HCT116 (cell line): ENCODE results near the gene MYH14. TPM values are rescaled to one million over a fixed set of nuclear protein-coding genes. Genes with fewer than 3 reads are reported as not detected.

Experiments
- ATAC-seq: fragments of 200-7000 bp; cut with Tn5 transposase; 2 replicates; pipeline ENCODE4 v1.9.1; 2020; ENCODE audit warnings: mild to moderate bottlenecking, moderate library complexity
- BruUV-seq: library from RNA; stranded (reverse); fragments of 400-500 nt; replicated peaks from 2 replicates; lab custom pipeline; 2021; lab: Mats Ljungman, UMichigan
- CTCF ChIA-PET: fragments of 300-600 bp; sonication (Branson Sonifier 250); formaldehyde crosslinking; loops from one replicate; lab custom pipeline; 2021; ENCODE audit warnings: antibody characterized with exemption; lab: Charles Lee
- POLR2A ChIA-PET: fragments of 300-600, 350-600 bp; sonication (Branson Sonifier 250); formaldehyde crosslinking; loops from one replicate; lab custom pipeline; 2021; ENCODE audit warnings: antibody characterized with exemption; lab: Charles Lee
- RAD21 ChIA-PET, 2 experiments: fragments of 300-600 bp; sonication (Branson Sonifier 250); formaldehyde crosslinking; loops; one replicate each; lab custom pipeline; 2023; ENCODE audit warnings: low total read pairs in 2 of 2; ENCODE audit not compliant: uncharacterized antibody in 2 of 2, unreplicated experiment in 2 of 2, low non-redundant PET in 1 of 2; lab: Charles Lee
- DNase-seq: peaks from one replicate; pipeline ENCODE4 v3.0.0-alpha.2; 2010; ENCODE audit warnings: low read depth, low spot score
- H2AFZ ChIP-seq: fragments of 200-600 bp; shearing (Covaris generic), sonication (generic); 2 replicates; pipeline ENCODE4 v1.6.1; 2017; ENCODE audit warnings: low read depth, mixed run types, mixed read lengths, antibody characterized with exemption, low read length; ENCODE audit not compliant: poor library complexity, severe bottlenecking
- H3K27ac ChIP-seq: 2 replicates; pipeline ENCODE4 v1.5.1; 2012; ENCODE audit warnings: low read depth, low read length
- H3K27me3 ChIP-seq: fragments of 200-600 bp; sonication (generic); 2 replicates; pipeline ENCODE4 v1.6.1; 2016; ENCODE audit warnings: mixed run types, low read length, mixed read lengths; ENCODE audit not compliant: insufficient read depth
- H3K36me3 ChIP-seq, 2 experiments: fragments of 200-500 bp in 1 of 2; fragments of 200-600 bp in 1 of 2; sonication (Bioruptor generic) in 1 of 2; sonication (generic) in 1 of 2; 2 replicates each; pipeline versions ENCODE4 v1.5.1 to v1.6.1; 2014 to 2016; ENCODE audit warnings: low read length in 2 of 2, inconsistent platforms in 1 of 2, mixed read lengths in 1 of 2, mixed run types in 1 of 2; ENCODE audit not compliant: insufficient read depth in 2 of 2, control insufficient read depth in 1 of 2
- H3K4me1 ChIP-seq, 2 experiments: fragments of 200-600 bp in 1 of 2; sonication (generic) in 1 of 2; 2 replicates each; pipeline versions ENCODE4 v1.5.1 to v1.6.1; 2012 to 2017; ENCODE audit warnings: low read length in 2 of 2, inconsistent platforms in 1 of 2, mild to moderate bottlenecking in 1 of 2, mixed read lengths in 1 of 2, mixed run types in 1 of 2, moderate library complexity in 1 of 2; ENCODE audit not compliant: insufficient read depth in 2 of 2, control insufficient read depth in 1 of 2
- H3K4me2 ChIP-seq: fragments of 200-600 bp; sonication (generic); 2 replicates; pipeline ENCODE4 v1.6.1; 2017; ENCODE audit warnings: mixed run types, low read length, mixed read lengths
- H3K4me3 ChIP-seq, 2 experiments: fragments of 200-600 bp in 1 of 2; sonication (generic) in 1 of 2; replicated peaks in 1 of 2; 2 replicates each; pipeline ENCODE4 v1.5.1; 2011 to 2016; ENCODE audit warnings: low read length in 2 of 2, control low read depth in 1 of 2, low read depth in 1 of 2, mild to moderate bottlenecking in 1 of 2, mixed read lengths in 1 of 2, mixed run types in 1 of 2
- H3K79me2 ChIP-seq: fragments of 200-600 bp; sonication (generic); 2 replicates; pipeline ENCODE4 v1.6.1; 2017; ENCODE audit warnings: mild to moderate bottlenecking, mixed run types, low read length, moderate library complexity, mixed read lengths; ENCODE audit not compliant: insufficient read depth
- H3K9ac ChIP-seq: fragments of 200-600 bp; sonication (generic); 2 replicates; pipeline ENCODE4 v1.6.1; 2016; ENCODE audit warnings: low read length, mixed read lengths
- H3K9me2 ChIP-seq: fragments of 200-600 bp; sonication (generic), shearing (Covaris generic); 2 replicates; pipeline ENCODE4 v1.6.1; 2017; ENCODE audit warnings: mixed run types, mild to moderate bottlenecking, moderate library complexity; ENCODE audit not compliant: insufficient read depth
- H3K9me3 ChIP-seq, 2 experiments: fragments of 200-500 bp in 1 of 2; fragments of 200-600 bp in 1 of 2; sonication (Bioruptor generic) in 1 of 2; sonication (generic) in 1 of 2; 2 replicates each; pipeline ENCODE4 v1.6.1; 2014 to 2017; ENCODE audit warnings: low read length in 2 of 2, mixed read lengths in 2 of 2, inconsistent platforms in 1 of 2, low read depth in 1 of 2, mild to moderate bottlenecking in 1 of 2, mixed run types in 1 of 2, moderate library complexity in 1 of 2; ENCODE audit not compliant: control insufficient read depth in 1 of 2, insufficient read depth in 1 of 2
- H4K20me1 ChIP-seq: fragments of 200-600 bp; sonication (generic), shearing (Covaris generic); 2 replicates; pipeline ENCODE4 v1.6.1; 2017; ENCODE audit warnings: mixed run types, mild to moderate bottlenecking, moderate library complexity; ENCODE audit not compliant: insufficient read depth
- ATF3 ChIP-seq: IDR thresholded peaks from 2 replicates; pipeline ENCODE4 v1.6.1; 2012
- CBX3 ChIP-seq: IDR thresholded peaks from 2 replicates; pipeline ENCODE4 v1.6.1; 2012; ENCODE audit warnings: low read depth
- EGR1 ChIP-seq: IDR thresholded peaks from 2 replicates; pipeline ENCODE4 v1.6.1; 2012; ENCODE audit warnings: low read depth
- ELF1 ChIP-seq: IDR thresholded peaks from 2 replicates; pipeline ENCODE4 v1.6.1; 2012; ENCODE audit warnings: low read depth, borderline replicate concordance
- EZH2phosphoT487 ChIP-seq: fragments of 200-600 bp; IDR thresholded peaks from 2 replicates; pipeline ENCODE4 v1.6.1; 2018; ENCODE audit warnings: antibody characterized with exemption, borderline replicate concordance
- FOSL1 ChIP-seq: IDR thresholded peaks from 2 replicates; pipeline ENCODE4 v1.6.1; 2012; ENCODE audit warnings: low read depth
- JUND ChIP-seq: IDR thresholded peaks from 2 replicates; pipeline ENCODE4 v1.6.1; 2012
- MAX ChIP-seq: IDR thresholded peaks from 2 replicates; pipeline ENCODE4 v1.6.1; 2012
- POLR2A ChIP-seq: IDR thresholded peaks from 2 replicates; pipeline ENCODE4 v1.7.0; 2011; ENCODE audit warnings: borderline replicate concordance; ENCODE audit not compliant: insufficient read depth, insufficient read length; ENCODE audit errors: extremely low read depth
- POLR2AphosphoS5 ChIP-seq: IDR thresholded peaks from 2 replicates; pipeline ENCODE4 v1.6.1; 2011; ENCODE audit warnings: mild to moderate bottlenecking, low read depth, low read length, moderate library complexity
- RAD21 ChIP-seq: IDR thresholded peaks from 2 replicates; pipeline ENCODE4 v1.6.1; 2012; ENCODE audit warnings: low read depth, mild to moderate bottlenecking
- REST ChIP-seq: IDR thresholded peaks from 2 replicates; pipeline ENCODE4 v1.6.1; 2012; ENCODE audit warnings: low read depth
- SIN3A ChIP-seq: IDR thresholded peaks from 2 replicates; pipeline ENCODE4 v1.6.1; 2012; ENCODE audit warnings: low read depth
- SP1 ChIP-seq: IDR thresholded peaks from 2 replicates; pipeline ENCODE4 v1.6.1; 2012; ENCODE audit warnings: low read depth
- SRF ChIP-seq: IDR thresholded peaks from 2 replicates; pipeline ENCODE4 v1.6.1; 2012; ENCODE audit warnings: low read depth
- TCF7L2 ChIP-seq: IDR thresholded peaks from 2 replicates; pipeline ENCODE4 v1.7.0; 2011; ENCODE audit warnings: borderline replicate concordance, inconsistent platforms; ENCODE audit not compliant: insufficient read depth, insufficient read length; ENCODE audit errors: extremely low read depth
- YY1 ChIP-seq: IDR thresholded peaks from 2 replicates; pipeline ENCODE4 v1.6.1; 2011; ENCODE audit warnings: low read length, low read depth, moderate library complexity, mild to moderate bottlenecking; ENCODE audit not compliant: insufficient replicate concordance; ENCODE audit errors: extremely low read depth
- ZBTB33 ChIP-seq: IDR thresholded peaks from 2 replicates; pipeline ENCODE4 v1.6.1; 2011; ENCODE audit warnings: mild to moderate bottlenecking, low read length, moderate library complexity; ENCODE audit not compliant: insufficient replicate concordance; ENCODE audit errors: extremely low read depth
- ZFX ChIP-seq: fragments of 450-650 bp; IDR thresholded peaks from 2 replicates; pipeline ENCODE4 v1.6.1; 2017
- ZNF274 ChIP-seq: fragments of 200-500 bp; sonication (Bioruptor generic); IDR thresholded peaks from 2 replicates; pipeline ENCODE4 v1.6.1; 2014; ENCODE audit warnings: mild to moderate bottlenecking, low read depth, low read length, inconsistent platforms
- intact Hi-C: fragments of 100-400 bp; cut with micrococcal nuclease; formaldehyde crosslinking; loops from 2 replicates; pipeline ENCODE4 v1.10.0; 2022
- total RNA-seq: library from RNA; stranded (reverse); gene quantifications from one replicate; pipeline ENCODE4 v1.2.1, GENCODE V29; 2021; ENCODE audit not compliant: unreplicated experiment

MYH14 gene
- total RNA-seq, 1 experiment from 2014 or later: 60.1 TPM

DNA sequence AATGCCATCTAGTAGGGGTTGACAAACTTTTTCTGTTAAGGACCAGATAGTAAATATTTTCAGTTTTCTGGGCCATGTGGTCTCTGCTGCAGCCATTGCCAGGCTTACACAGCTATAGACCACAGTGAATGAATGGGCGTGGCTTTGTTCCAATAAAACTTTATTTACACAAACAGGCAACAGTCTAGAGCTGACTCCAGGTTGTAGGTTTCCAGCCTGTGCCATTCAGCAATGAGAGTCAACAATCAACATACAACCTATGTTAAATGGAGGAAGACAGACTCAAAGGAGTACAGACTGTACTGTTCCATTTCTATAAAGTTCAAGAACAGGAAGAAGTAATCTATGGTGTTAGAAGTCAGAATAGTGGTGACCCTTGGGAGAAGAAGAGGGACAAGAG, 25.1 kb upstream of the MYH14 start:
- Histone ChIP-seq H3K36me3 (no peaks in the 10 kb centered on the region), H4K20me1 (no peaks in the 10 kb centered on the region), H3K9ac (no peak overlapping the region), H3K9me3 (no peaks in the 10 kb centered on the region), H3K9me2 (no peaks in the 10 kb centered on the region), H3K4me2 (no peak overlapping the region), H3K27me3 (no peaks in the 10 kb centered on the region), H2AFZ (no peak overlapping the region), H3K4me1 (peaks cover 0 to 2% of the 10 kb centered on the region in 2 experiments; a peak in 1 of 4 replicates), H3K4me3 (no peak overlapping the region), H3K27ac (no peak overlapping the region), H3K79me2 (no peaks in the 10 kb centered on the region)
- no TSS peak for BruUV-seq
- TF ChIP-seq ZBTB33 (no peak), FOSL1 (no peak), YY1 (no peak), RAD21 (no peak), SRF (no peak), SIN3A (no peak), ATF3 (no peak), TCF7L2 (no peak), EZH2phosphoT487 (no peak), SP1 (no peak), CBX3 (no peak), JUND (no peak), EGR1 (no peak), REST (no peak), ELF1 (no peak), POLR2AphosphoS5 (no peak), MAX (no peak), ZFX (no peak), POLR2A (no peak), ZNF274 (no peak)
- DNase-seq (no peak), ATAC-seq (no peak)
- RAD21 ChIA-PET: no interaction called here
- intact Hi-C loops: no loop called here
- CTCF ChIA-PET: interaction anchor here (0.6 kb wide), 1 partner anchor 36 kb away, joined by 4 read pairs; no protein-coding TSS in a partner anchor
- POLR2A ChIA-PET: no interaction called here
